A549 (cell line): ENCODE measurements around the gene SNRNP35. TPM values are rescaled to one million over a fixed set of nuclear protein-coding genes. Genes with fewer than 3 reads are reported as not detected.
"Not testable (repeated sequence)": the region's sequence is repeated elsewhere in the genome, so short reads cannot be mapped to it uniquely, and the experiment has no call there.

Experiments used
- ATAC-seq, 2 experiments: fragments of 200-7000 bp in 1 of 2; fragments of >200 bp in 1 of 2; cut with Nextera tagmentation in 1 of 2; cut with Tn5 transposase in 1 of 2; 3 replicates each; pipeline versions ENCODE4 v1.8.0 to v1.9.1; 2018 to 2020; ENCODE audit warnings: mild to moderate bottlenecking in 1 of 2, moderate library complexity in 1 of 2
- CTCF ChIA-PET: fragments of 300-600 bp; sonication (Branson Sonifier 250); formaldehyde crosslinking; extraction: SDS; loops from one replicate; lab custom pipeline; 2021; ENCODE audit warnings: antibody characterized with exemption, inconsistent platforms; lab: Yijun Ruan, JAX
- POLR2A ChIA-PET: fragments of 350-600 bp; formaldehyde crosslinking; extraction: SDS; loops from one replicate; lab custom pipeline; 2021; ENCODE audit warnings: antibody characterized with exemption, inconsistent platforms; lab: Yijun Ruan, JAX
- DNase-seq, 2 experiments: peaks; one replicate each; pipeline versions ENCODE4 v3.0.0 to v3.0.0-alpha.2; 2011 to 2016; ENCODE audit warnings: low read depth in 1 of 2, low spot score in 1 of 2
- FAIRE-seq: peaks from 2 replicates; lab custom pipeline; 2011; peaks lifted over from hg19 to GRCh38; lab: Jason Lieb, UNC
- H3K27ac ChIP-seq, 2 experiments: fragments of >200 bp; sonication (Bioruptor Twin); formaldehyde crosslinking; 3 replicates each; pipeline ENCODE4 v1.5.1; 2016 to 2017
- H3K4me1 ChIP-seq: fragments of >200 bp; sonication (Bioruptor Twin); formaldehyde crosslinking; 3 replicates; pipeline ENCODE4 v1.6.1; 2016
- H3K4me2 ChIP-seq: fragments of >200 bp; sonication (Bioruptor Twin); formaldehyde crosslinking; 3 replicates; pipeline ENCODE4 v1.6.1; 2016
- H3K4me3 ChIP-seq: fragments of >200 bp; sonication (Bioruptor Twin); formaldehyde crosslinking; 3 replicates; pipeline ENCODE4 v1.5.1; 2016
- H3K9me3 ChIP-seq: fragments of >200 bp; sonication (Bioruptor Twin); formaldehyde crosslinking; 3 replicates; pipeline ENCODE4 v1.6.1; 2016
- CHD4 ChIP-seq: fragments of 200-600 bp; sonication (generic); IDR thresholded peaks from 2 replicates; pipeline ENCODE4 v1.6.1; 2016; ENCODE audit warnings: antibody characterized with exemption, mild to moderate bottlenecking, borderline replicate concordance
- FOSB ChIP-seq: fragments of 250-450 bp; sonication (Bioruptor Pico); IDR thresholded peaks from 2 replicates; pipeline ENCODE4 v1.5.0; 2020; ENCODE audit warnings: mild to moderate bottlenecking, moderate library complexity
- HOXA7 ChIP-seq: fragments of 250-450 bp; sonication (Bioruptor Pico); IDR thresholded peaks from 2 replicates; pipeline ENCODE4 v1.5.0; 2020; ENCODE audit warnings: mild to moderate bottlenecking, moderate library complexity
- RARB ChIP-seq: fragments of 250-450 bp; sonication (Bioruptor Pico); IDR thresholded peaks from 2 replicates; pipeline ENCODE4 v1.8.0; 2021; ENCODE audit warnings: mild to moderate bottlenecking, moderate library complexity
- RCOR1 ChIP-seq: fragments of 150-350 bp; IDR thresholded peaks from 2 replicates; pipeline ENCODE4 v1.6.1; 2014; ENCODE audit warnings: antibody characterized with exemption, low read length, low read depth
- RFX5 ChIP-seq: fragments of 450-650 bp; IDR thresholded peaks from 2 replicates; pipeline ENCODE4 v1.7.1; 2014; ENCODE audit warnings: antibody characterized with exemption, mild to moderate bottlenecking, moderate library complexity
- RNF2 ChIP-seq: fragments of 200-600 bp; sonication (generic); IDR thresholded peaks from 2 replicates; pipeline ENCODE4 v1.6.1; 2016; ENCODE audit warnings: low read depth, mild to moderate bottlenecking, antibody characterized with exemption, moderate library complexity, borderline replicate concordance
- TFCP2L1 ChIP-seq: fragments of 250-450 bp; sonication (Bioruptor Pico); IDR thresholded peaks from 2 replicates; pipeline ENCODE4 v1.5.0; 2021; ENCODE audit warnings: mild to moderate bottlenecking
- WGBS: methylation state at CpG from one replicate; pipeline ENCODE4 v1.1.6; 2017; ENCODE audit errors: missing lambda C conversion rate; 5-methylcytosine and 5-hydroxymethylcytosine counted together
- polyA plus RNA-seq, 4 experiments: library from polyadenylated mRNA; depleted of rRNA in 3 of 4; stranded (reverse); fragments of >200 nt; fragmentation: RNase III in 1 of 4; extraction: RNeasy Plus Mini Kit Qiagen cat#74134 plus additional on column Dnase treatment in 1 of 4; gene quantifications; 2 replicates in 3 of 4; 3 replicates in 1 of 4; pipeline ENCODE4 v1.2.3, GENCODE V29; 2011 to 2017
- small RNA-seq, 6 experiments: library from RNA; depleted of rRNA; stranded (forward); fragments of <200 nt; gene quantifications; one replicate each; pipeline ENCODE3, GENCODE V24; 2012
- TF ChIP-seq, protein P1 (sequence below): fragments of 200-600 bp; sonication (generic); IDR thresholded peaks from 2 replicates; pipeline ENCODE4 v1.6.1; 2016; ENCODE audit warnings: antibody characterized with exemption, mild to moderate bottlenecking, moderate library complexity

SNRNP35 gene
- polyA plus RNA-seq, 2 of the 4 experiments (the other 2 are of a cell fraction) = 19.1 to 21.5 TPM

DNA sequence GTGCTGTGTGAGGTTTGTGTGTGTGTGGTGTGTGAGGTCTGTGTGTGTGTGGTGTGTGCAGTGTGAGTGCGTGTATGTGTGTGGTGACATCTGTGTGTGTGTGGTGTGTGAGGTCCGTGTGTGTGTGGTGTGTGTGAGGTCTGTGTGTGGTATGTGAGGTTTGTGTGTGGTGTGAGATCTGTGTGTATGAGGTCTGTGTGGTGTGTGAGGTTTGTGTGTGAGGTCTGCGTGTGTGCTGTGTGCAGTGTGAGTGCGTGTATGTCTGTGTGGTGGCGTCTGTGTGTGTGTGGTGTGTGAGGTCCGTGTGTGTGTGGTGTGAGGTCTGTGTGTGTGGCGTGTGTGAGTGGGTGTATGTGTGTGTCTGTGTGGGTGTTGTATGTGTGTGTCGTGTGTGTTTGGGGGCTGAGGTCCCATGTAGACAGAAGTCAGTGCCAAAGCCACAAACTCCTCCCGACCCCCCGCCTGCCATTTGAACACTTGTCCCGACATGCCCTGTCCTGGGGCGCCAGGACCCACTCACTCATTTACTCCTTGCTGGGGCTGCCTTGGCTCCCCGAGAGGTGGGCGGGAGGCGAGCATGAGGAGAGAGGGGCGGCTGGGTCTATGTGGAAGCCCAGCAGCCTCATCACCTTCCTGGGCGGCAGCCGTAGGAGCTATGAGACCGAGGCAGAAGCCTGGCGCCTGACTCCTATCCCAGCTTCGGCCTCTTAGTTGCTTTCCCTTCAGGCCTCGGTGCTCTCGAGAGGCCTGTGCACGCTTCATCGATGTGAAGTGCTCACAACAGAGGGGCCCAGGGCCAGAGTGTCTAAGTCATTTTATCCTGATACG, 55.1 kb downstream of the SNRNP35 start (continued):
- TF ChIP-seq RFX5 (no peak), HOXA7 (CRISPR knock-in tag) (no peak)
- TF ChIP-seq, protein P1, sequence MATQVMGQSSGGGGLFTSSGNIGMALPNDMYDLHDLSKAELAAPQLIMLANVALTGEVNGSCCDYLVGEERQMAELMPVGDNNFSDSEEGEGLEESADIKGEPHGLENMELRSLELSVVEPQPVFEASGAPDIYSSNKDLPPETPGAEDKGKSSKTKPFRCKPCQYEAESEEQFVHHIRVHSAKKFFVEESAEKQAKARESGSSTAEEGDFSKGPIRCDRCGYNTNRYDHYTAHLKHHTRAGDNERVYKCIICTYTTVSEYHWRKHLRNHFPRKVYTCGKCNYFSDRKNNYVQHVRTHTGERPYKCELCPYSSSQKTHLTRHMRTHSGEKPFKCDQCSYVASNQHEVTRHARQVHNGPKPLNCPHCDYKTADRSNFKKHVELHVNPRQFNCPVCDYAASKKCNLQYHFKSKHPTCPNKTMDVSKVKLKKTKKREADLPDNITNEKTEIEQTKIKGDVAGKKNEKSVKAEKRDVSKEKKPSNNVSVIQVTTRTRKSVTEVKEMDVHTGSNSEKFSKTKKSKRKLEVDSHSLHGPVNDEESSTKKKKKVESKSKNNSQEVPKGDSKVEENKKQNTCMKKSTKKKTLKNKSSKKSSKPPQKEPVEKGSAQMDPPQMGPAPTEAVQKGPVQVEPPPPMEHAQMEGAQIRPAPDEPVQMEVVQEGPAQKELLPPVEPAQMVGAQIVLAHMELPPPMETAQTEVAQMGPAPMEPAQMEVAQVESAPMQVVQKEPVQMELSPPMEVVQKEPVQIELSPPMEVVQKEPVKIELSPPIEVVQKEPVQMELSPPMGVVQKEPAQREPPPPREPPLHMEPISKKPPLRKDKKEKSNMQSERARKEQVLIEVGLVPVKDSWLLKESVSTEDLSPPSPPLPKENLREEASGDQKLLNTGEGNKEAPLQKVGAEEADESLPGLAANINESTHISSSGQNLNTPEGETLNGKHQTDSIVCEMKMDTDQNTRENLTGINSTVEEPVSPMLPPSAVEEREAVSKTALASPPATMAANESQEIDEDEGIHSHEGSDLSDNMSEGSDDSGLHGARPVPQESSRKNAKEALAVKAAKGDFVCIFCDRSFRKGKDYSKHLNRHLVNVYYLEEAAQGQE = no peak

DNA sequence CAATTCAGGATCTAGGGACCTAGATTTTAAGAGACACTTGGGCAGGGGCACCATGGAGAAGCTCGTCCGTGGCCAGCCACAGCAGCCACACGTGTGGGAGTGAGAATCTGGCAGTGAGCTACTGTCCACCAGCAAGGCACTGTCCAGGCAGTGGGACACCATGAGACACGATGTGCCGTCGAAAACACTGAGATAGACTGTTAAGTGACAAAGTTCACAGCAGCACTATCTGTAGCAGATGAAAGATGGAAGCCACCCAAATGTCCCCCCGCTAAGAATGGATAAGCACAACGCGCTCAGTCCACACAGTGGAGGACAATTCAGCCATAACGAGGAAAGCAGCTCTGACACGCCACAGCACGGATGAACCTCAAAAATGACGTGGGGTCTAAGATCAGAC, 55.9 kb downstream of the SNRNP35 start:
- Histone ChIP-seq H3K27ac (peak overlapping the region in 1 of 2 experiments; percentile 67; a peak in 2 of 6 replicates), H3K4me2 (no peak overlapping the region), H3K4me1 (peaks cover 3% of the 10 kb centered on the region; the same call in 1 of the 3 replicates), H3K9me3 (no peaks in the 10 kb centered on the region), H3K4me3 (no peak overlapping the region)
- 87% methylated on average over 13 of the region's 13 CpGs for WGBS
- peak in 1 of 2 experiments; percentile 47; a peak in 3 of 6 replicates for ATAC-seq
- no peak for FAIRE-seq
- ChIA-PET CTCF (interaction anchor here (0.7 kb wide), 1 partner anchor 1213 kb away, joined by 3 read pairs; no protein-coding TSS in a partner anchor), POLR2A (no interaction called here)
- no peak for DNase-seq
- no peak for TF ChIP-seq TFCP2L1 (CRISPR knock-in tag)

DNA sequence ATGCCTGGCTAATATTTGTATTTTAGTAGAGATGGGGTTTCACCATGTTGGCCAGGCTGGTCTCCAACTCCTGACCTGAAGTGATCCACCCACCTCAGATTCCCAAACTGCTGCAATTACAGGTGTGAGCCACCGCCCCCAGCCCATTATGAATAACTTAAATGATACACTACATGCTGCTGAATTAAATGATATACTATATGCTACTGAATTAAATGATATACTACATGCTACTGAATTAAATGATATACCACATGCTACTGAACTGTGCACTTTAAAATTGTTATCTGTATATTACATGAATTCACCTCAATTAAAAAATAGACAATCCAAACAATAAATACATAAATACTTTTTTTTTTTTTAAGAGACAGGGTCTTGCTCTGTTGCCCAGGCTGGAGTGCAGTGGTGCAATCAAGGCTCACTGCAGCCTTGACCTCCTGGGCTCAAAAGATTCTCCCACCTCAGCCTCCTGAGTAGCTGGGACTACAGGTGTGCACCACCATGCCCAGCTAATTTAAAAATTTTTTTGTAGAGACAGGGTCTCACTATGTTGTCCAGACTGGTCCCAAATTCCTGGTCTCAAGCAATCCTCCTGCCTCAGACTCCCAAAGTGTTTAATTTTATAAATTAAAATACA, 56.8 kb downstream of the SNRNP35 start:
- POLR2A ChIA-PET = interaction anchor here (0.7 kb wide), 1 partner anchor 393 kb away, joined by 5 read pairs; no protein-coding TSS in a partner anchor
- not testable (repeated sequence) for H3K9me3 ChIP-seq, ATAC-seq, DNase-seq, H3K27ac ChIP-seq, H3K4me2 ChIP-seq, FAIRE-seq, H3K4me3 ChIP-seq, H3K4me1 ChIP-seq
- CTCF ChIA-PET = interaction anchor here (0.7 kb wide), 1 partner anchor 1212 kb away, joined by 3 read pairs; no protein-coding TSS in a partner anchor
- 93% methylated on average over 1 of the region's 1 CpG for WGBS

GRCh38 chr12:123516216-123516780, 58.4 kb downstream of the SNRNP35 start:
- no peak for FAIRE-seq

More at GRCh38 chr12:123516216-123516780, 58.4 kb downstream of the SNRNP35 start:
- Histone ChIP-seq H3K4me1 (peaks cover 13% of the 10 kb centered on the region), H3K4me3 (no peak overlapping the region), H3K4me2 (no peak overlapping the region), H3K9me3 (no peaks in the 10 kb centered on the region), H3K27ac (no peak overlapping the region)
- WGBS = 94% methylated on average over 11 of the region's 11 CpGs
- DNase-seq = no peak
- TF ChIP-seq RNF2 = no peak
- no peak for TF ChIP-seq TFCP2L1 (CRISPR knock-in tag)
- no peak for TF ChIP-seq RARB (CRISPR knock-in tag)
- TF ChIP-seq FOSB = no peak
- no peak for TF ChIP-seq RCOR1
- no peak for TF ChIP-seq CHD4
- CTCF ChIA-PET = interaction anchor here (1.0 kb wide), 1 partner anchor 14 kb away, joined by 3 read pairs; no protein-coding TSS in a partner anchor
- ATAC-seq = no peak
- POLR2A ChIA-PET = no interaction called here

Small RNAs within 50 kb of the gene (small RNA-seq; reads per million reads assigned to genes)
- gene AC145423.2 = 0 reads per million in 6 experiments

Other genes with a start within 250 kb of the SNRNP35 start
- gene MPHOSPH9, start 225.0 kb upstream of the SNRNP35 start, polyA plus RNA-seq (2011; rRNA removed) = 52.0 and 74.9 TPM in 2 replicates
- gene MPHOSPH9, start 225.0 kb upstream of the SNRNP35 start, polyA plus RNA-seq (2017; fragmentation: RNase III; extraction: RNeasy Plus Mini Kit Qiagen cat#74134 plus additional on column Dnase treatment) = 28.5 to 31.0 TPM (median 29.3 TPM) in 3 replicates
- 15.5 and 16.0 TPM in 2 replicates for gene MTRFR, start 224.7 kb upstream of the SNRNP35 start, polyA plus RNA-seq (2011; rRNA removed)
- 23.5 to 27.6 TPM (median 25.2 TPM) in 3 replicates for gene MTRFR, start 224.7 kb upstream of the SNRNP35 start, polyA plus RNA-seq (2017; fragmentation: RNase III; extraction: RNeasy Plus Mini Kit Qiagen cat#74134 plus additional on column Dnase treatment)
- gene CDK2AP1, start 186.3 kb upstream of the SNRNP35 start, polyA plus RNA-seq (2011; rRNA removed) = 249 and 329 TPM in 2 replicates
- gene CDK2AP1, start 186.3 kb upstream of the SNRNP35 start, polyA plus RNA-seq (2017; fragmentation: RNase III; extraction: RNeasy Plus Mini Kit Qiagen cat#74134 plus additional on column Dnase treatment) = 146 to 167 TPM (median 157 TPM) in 3 replicates
- 33.4 and 35.7 TPM in 2 replicates for gene SBNO1, start 93.3 kb upstream of the SNRNP35 start, polyA plus RNA-seq (2011; rRNA removed)
- gene SBNO1, start 93.3 kb upstream of the SNRNP35 start, polyA plus RNA-seq (2017; fragmentation: RNase III; extraction: RNeasy Plus Mini Kit Qiagen cat#74134 plus additional on column Dnase treatment) = 24.4 to 25.9 TPM (median 25.2 TPM) in 3 replicates
- gene KMT5A, start 74.0 kb upstream of the SNRNP35 start, polyA plus RNA-seq (2011; rRNA removed) = 32.9 and 40.5 TPM in 2 replicates
- gene KMT5A, start 74.0 kb upstream of the SNRNP35 start, polyA plus RNA-seq (2017; fragmentation: RNase III; extraction: RNeasy Plus Mini Kit Qiagen cat#74134 plus additional on column Dnase treatment) = 37.5 to 41.9 TPM (median 40.8 TPM) in 3 replicates
- 2.4 TPM in 2 replicates for gene RILPL2, start 21.5 kb upstream of the SNRNP35 start, polyA plus RNA-seq (2011; rRNA removed)
- 2.1 to 3.1 TPM (median 2.9 TPM) in 3 replicates for gene RILPL2, start 21.5 kb upstream of the SNRNP35 start, polyA plus RNA-seq (2017; fragmentation: RNase III; extraction: RNeasy Plus Mini Kit Qiagen cat#74134 plus additional on column Dnase treatment)
- gene RILPL1, start 75.6 kb downstream of the SNRNP35 start, polyA plus RNA-seq (2011; rRNA removed) = 14.2 and 15.5 TPM in 2 replicates
- 7.0 to 8.7 TPM (median 8.0 TPM) in 3 replicates for gene RILPL1, start 75.6 kb downstream of the SNRNP35 start, polyA plus RNA-seq (2017; fragmentation: RNase III; extraction: RNeasy Plus Mini Kit Qiagen cat#74134 plus additional on column Dnase treatment)
- gene TMED2, start 126.4 kb downstream of the SNRNP35 start, polyA plus RNA-seq (2011; rRNA removed) = 292 and 361 TPM in 2 replicates
- 146 to 154 TPM (median 154 TPM) in 3 replicates for gene TMED2, start 126.4 kb downstream of the SNRNP35 start, polyA plus RNA-seq (2017; fragmentation: RNase III; extraction: RNeasy Plus Mini Kit Qiagen cat#74134 plus additional on column Dnase treatment)
- 54.8 and 63.4 TPM in 2 replicates for gene DDX55, start 144.0 kb downstream of the SNRNP35 start, polyA plus RNA-seq (2011; rRNA removed)
- 36.9 to 40.3 TPM (median 37.5 TPM) in 3 replicates for gene DDX55, start 144.0 kb downstream of the SNRNP35 start, polyA plus RNA-seq (2017; fragmentation: RNase III; extraction: RNeasy Plus Mini Kit Qiagen cat#74134 plus additional on column Dnase treatment)
- gene EIF2B1, start 175.5 kb downstream of the SNRNP35 start, polyA plus RNA-seq (2011; rRNA removed) = 55.1 and 62.1 TPM in 2 replicates
- gene EIF2B1, start 175.5 kb downstream of the SNRNP35 start, polyA plus RNA-seq (2017; fragmentation: RNase III; extraction: RNeasy Plus Mini Kit Qiagen cat#74134 plus additional on column Dnase treatment) = 35.7 to 37.9 TPM (median 36.2 TPM) in 3 replicates
- 71.8 and 85.3 TPM in 2 replicates for gene GTF2H3, start 175.7 kb downstream of the SNRNP35 start, polyA plus RNA-seq (2011; rRNA removed)
- 25.5 to 27.3 TPM (median 26.7 TPM) in 3 replicates for gene GTF2H3, start 175.7 kb downstream of the SNRNP35 start, polyA plus RNA-seq (2017; fragmentation: RNase III; extraction: RNeasy Plus Mini Kit Qiagen cat#74134 plus additional on column Dnase treatment)
- gene TCTN2, start 213.0 kb downstream of the SNRNP35 start, polyA plus RNA-seq (2011; rRNA removed) = 14.3 and 15.0 TPM in 2 replicates
- 7.2 to 9.7 TPM (median 8.6 TPM) in 3 replicates for gene TCTN2, start 213.0 kb downstream of the SNRNP35 start, polyA plus RNA-seq (2017; fragmentation: RNase III; extraction: RNeasy Plus Mini Kit Qiagen cat#74134 plus additional on column Dnase treatment)